ENCODE measurements around the gene PRDM11. TPM values are rescaled to one million over a fixed set of nuclear protein-coding genes. Genes with fewer than 3 reads are reported as not detected.

PRDM11 gene
- total and polyA plus RNA-seq, 10 of the 15 experiments (the other 5 are each of a cell fraction or from before 2014, with no cell fraction given): 0.03 to 2.4 (median 0.53) TPM

DNA sequence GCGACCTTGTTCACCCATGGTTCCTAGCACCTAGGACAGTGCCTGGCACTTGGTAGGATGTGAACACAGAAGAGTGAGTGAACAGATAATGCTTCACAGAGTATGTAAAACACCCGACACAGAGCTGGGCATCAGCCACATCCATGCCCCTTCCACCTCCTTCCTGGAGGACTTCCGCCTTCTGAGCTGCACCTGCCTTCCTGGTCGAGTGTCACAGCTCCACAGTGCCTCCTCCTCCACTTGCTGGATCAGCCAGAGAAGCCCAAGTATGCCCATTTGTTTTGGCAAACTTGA, 20.1 kb downstream of the PRDM11 start (continued):
- TF ChIP-seq EED (IDR thresholded peaks at IDR 0.05; ENCODE audit: low read depth): no peak
- TF ChIP-seq YY1 (IDR thresholded peaks at IDR 0.05; ENCODE audit: low read depth, low read length): no peak
- TF ChIP-seq NFYA (IDR thresholded peaks at IDR 0.05; ENCODE audit: borderline replicate concordance, low read depth, low read length): no peak

GRCh38 chr11:45167283-45167682, 20.8 kb downstream of the PRDM11 start:
- no peak overlapping the region for H3K4me2 ChIP-seq (ENCODE audit: control insufficient read depth, insufficient read depth)
- no peak for DNase-seq (ENCODE audit: low read depth, low spot score)
- ChIA-PET POLR2A (no interaction called here), CTCF (no interaction called here), RAD21 (ENCODE audit: unreplicated experiment) (no interaction called here), SMC1A (ENCODE audit: uncharacterized antibody, unreplicated experiment) (no interaction called here)
- H3K79me2 ChIP-seq (ENCODE audit: control insufficient read depth, insufficient read depth, low read length): no peaks in the 10 kb centered on the region
- no peak overlapping the region for H3K27ac ChIP-seq (ENCODE audit: control insufficient read depth, insufficient read depth)
- no TSS peak for BruUV-seq (replicated peaks)
- no peaks in the 10 kb centered on the region; the same call in 1 of the 2 replicates for H3K4me1 ChIP-seq (ENCODE audit: control insufficient read depth, insufficient read depth, low read length)
- H3K36me3 ChIP-seq (ENCODE audit: control insufficient read depth in 2 of 2, insufficient read depth in 2 of 2, low read length in 1 of 2): no peaks in the 10 kb centered on the region
- TF ChIP-seq CHD4 (IDR thresholded peaks at IDR 0.05) (no peak), POLR2AphosphoS2 (IDR thresholded peaks at IDR 0.05; ENCODE audit: low read depth, low read length) (no peak), GABPA (IDR thresholded peaks at IDR 0.05; ENCODE audit: low read depth) (no peak), PKNOX1 (IDR thresholded peaks at IDR 0.05) (no peak), CHD1 (IDR thresholded peaks at IDR 0.05; ENCODE audit: low read depth, low read length) (no peak)
- TF ChIP-seq, protein P1, sequence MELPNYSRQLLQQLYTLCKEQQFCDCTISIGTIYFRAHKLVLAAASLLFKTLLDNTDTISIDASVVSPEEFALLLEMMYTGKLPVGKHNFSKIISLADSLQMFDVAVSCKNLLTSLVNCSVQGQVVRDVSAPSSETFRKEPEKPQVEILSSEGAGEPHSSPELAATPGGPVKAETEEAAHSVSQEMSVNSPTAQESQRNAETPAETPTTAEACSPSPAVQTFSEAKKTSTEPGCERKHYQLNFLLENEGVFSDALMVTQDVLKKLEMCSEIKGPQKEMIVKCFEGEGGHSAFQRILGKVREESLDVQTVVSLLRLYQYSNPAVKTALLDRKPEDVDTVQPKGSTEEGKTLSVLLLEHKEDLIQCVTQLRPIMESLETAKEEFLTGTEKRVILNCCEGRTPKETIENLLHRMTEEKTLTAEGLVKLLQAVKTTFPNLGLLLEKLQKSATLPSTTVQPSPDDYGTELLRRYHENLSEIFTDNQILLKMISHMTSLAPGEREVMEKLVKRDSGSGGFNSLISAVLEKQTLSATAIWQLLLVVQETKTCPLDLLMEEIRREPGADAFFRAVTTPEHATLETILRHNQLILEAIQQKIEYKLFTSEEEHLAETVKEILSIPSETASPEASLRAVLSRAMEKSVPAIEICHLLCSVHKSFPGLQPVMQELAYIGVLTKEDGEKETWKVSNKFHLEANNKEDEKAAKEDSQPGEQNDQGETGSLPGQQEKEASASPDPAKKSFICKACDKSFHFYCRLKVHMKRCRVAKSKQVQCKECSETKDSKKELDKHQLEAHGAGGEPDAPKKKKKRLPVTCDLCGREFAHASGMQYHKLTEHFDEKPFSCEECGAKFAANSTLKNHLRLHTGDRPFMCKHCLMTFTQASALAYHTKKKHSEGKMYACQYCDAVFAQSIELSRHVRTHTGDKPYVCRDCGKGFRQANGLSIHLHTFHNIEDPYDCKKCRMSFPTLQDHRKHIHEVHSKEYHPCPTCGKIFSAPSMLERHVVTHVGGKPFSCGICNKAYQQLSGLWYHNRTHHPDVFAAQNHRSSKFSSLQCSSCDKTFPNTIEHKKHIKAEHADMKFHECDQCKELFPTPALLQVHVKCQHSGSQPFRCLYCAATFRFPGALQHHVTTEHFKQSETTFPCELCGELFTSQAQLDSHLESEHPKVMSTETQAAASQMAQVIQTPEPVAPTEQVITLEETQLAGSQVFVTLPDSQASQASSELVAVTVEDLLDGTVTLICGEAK (IDR thresholded peaks at IDR 0.05; ENCODE audit: borderline replicate concordance): no peak
- H3K27me3 ChIP-seq (replicated peaks in 1 of 2; ENCODE audit: control insufficient read depth in 2 of 2, insufficient read depth in 2 of 2, low read length in 1 of 2): no peaks in the 10 kb centered on the region
- FAIRE-seq: no peak
- H2AFZ ChIP-seq (ENCODE audit: control insufficient read depth, low read depth, low read length): no peak overlapping the region
- no peak for ATAC-seq
- 14% methylated on average over 2 of the region's 2 CpGs for WGBS (ENCODE audit: insufficient coverage, insufficient replicate concordance, low lambda C conversion rate, missing lambda C conversion rate)
- intact Hi-C loops (cut with micrococcal nuclease; ENCODE audit: unreplicated experiment) (no loop called here), in situ Hi-C loops (cut with MboI) (no loop called here)
- no peaks in the 10 kb centered on the region for H3K9me3 ChIP-seq (replicated peaks; ENCODE audit: control insufficient read depth, insufficient read depth, low read length)
- no peaks in the 10 kb centered on the region for H4K20me1 ChIP-seq (ENCODE audit: control insufficient read depth, insufficient read depth)
- no peak overlapping the region for H3K4me3 ChIP-seq
- no peak overlapping the region for H3K9ac ChIP-seq (ENCODE audit: control insufficient read depth, insufficient read depth, low read length)
